ENCODE results near the gene CUBN. TPM values are rescaled to one million over a fixed set of nuclear protein-coding genes. Genes with fewer than 3 reads are reported as not detected.

Gene CUBN
- total and polyA plus RNA-seq, 2 of the 13 experiments (the other 11 are each of a cell fraction or from before 2014, with no cell fraction given): 0.27 to 0.32 TPM

DNA sequence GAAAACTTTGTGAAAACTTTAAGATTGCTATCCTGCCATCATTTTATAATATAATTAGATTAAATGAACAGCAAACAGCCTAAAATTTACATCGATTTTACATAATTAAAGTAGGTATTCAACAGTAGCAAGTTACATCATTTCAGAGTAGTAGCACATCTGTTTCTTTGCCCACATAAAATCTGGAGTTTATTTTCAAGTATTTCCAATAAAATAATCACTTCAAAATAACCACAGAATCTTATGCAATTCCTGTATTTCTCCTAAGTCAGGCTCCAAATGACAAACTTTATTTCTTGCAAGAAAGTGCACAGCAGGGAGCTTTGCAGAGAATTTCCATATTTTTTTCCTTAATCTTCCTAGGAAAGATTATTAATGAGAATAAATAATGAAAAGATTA is 82.6 kb downstream of the CUBN start:
- Histone ChIP-seq H3K79me2 (ENCODE audit: insufficient read depth, low read length) (no peaks in the 10 kb centered on the region), H3K9ac (ENCODE audit: insufficient read depth, low read depth, low read length) (no peak overlapping the region), H3K27ac (ENCODE audit: extremely low read length, insufficient read depth, low read length) (no peak overlapping the region), H2AFZ (ENCODE audit: low read length) (no peak overlapping the region), H3K4me3 (replicated peaks in 1 of 3; ENCODE audit: insufficient read depth in 1 of 3, low read depth in 2 of 3, low read length in 3 of 3) (no peak overlapping the region), H3K4me2 (ENCODE audit: low read depth, low read length) (no peak overlapping the region), H3K36me3 (replicated peaks in 1 of 2; ENCODE audit: control insufficient read depth in 1 of 2, insufficient read depth in 2 of 2, low read length in 2 of 2) (no peaks in the 10 kb centered on the region), H3K4me1 (ENCODE audit: insufficient read depth, low read length) (no peaks in the 10 kb centered on the region), H4K20me1 (ENCODE audit: insufficient read depth, low read length) (no peaks in the 10 kb centered on the region), H3K9me3 (ENCODE audit: low read length) (no peaks in the 10 kb centered on the region), H3K27me3 (ENCODE audit: control insufficient read depth in 1 of 2, insufficient read depth in 2 of 2, low read length in 2 of 2) (no peaks in the 10 kb centered on the region)
- WGBS (ENCODE audit: low lambda C conversion rate): 6% methylated on average over 1 of the region's 1 CpG
- in situ Hi-C loops (cut with HindIII; ENCODE audit: extremely low pct_ligation_motif_present, low pct_unique_long_range_greater_than_20kb) (no loop called here), intact Hi-C loops (cut with micrococcal nuclease; ENCODE audit: unreplicated experiment) (no loop called here)
- ChIA-PET POLR2A (no interaction called here), CTCF (ENCODE audit: low intra/inter-chr PET ratio, low total read pairs) (no interaction called here)
- ATAC-seq: no peak
- no TSS peak for BruUV-seq (replicated peaks)
- FAIRE-seq: no peak
- TF ChIP-seq ZNF790 (CRISPR knock-in tag; IDR thresholded peaks at IDR 0.05; ENCODE audit: borderline replicate concordance) (no peak), HCFC1 (IDR thresholded peaks at IDR 0.05; ENCODE audit: low read depth, low read length) (no peak), MZF1 (CRISPR knock-in tag; IDR thresholded peaks at IDR 0.05; ENCODE audit: borderline replicate concordance) (no peak), MATR3 (CRISPR knock-in tag; IDR thresholded peaks at IDR 0.05) (no peak), ZNF10 (CRISPR knock-in tag; IDR thresholded peaks at IDR 0.05; ENCODE audit: borderline replicate concordance, low read depth) (no peak), IKZF4 (CRISPR knock-in tag; IDR thresholded peaks at IDR 0.05; ENCODE audit: borderline replicate concordance, low read depth, not compliant biosample characterization) (no peak), MXD4 (CRISPR knock-in tag; IDR thresholded peaks at IDR 0.05) (no peak), ZNF180 (CRISPR knock-in tag; IDR thresholded peaks at IDR 0.05; ENCODE audit: borderline replicate concordance, low read depth) (no peak), ZFP41 (CRISPR knock-in tag; IDR thresholded peaks at IDR 0.05; ENCODE audit: borderline replicate concordance) (no peak), ZNF101 (CRISPR knock-in tag; IDR thresholded peaks at IDR 0.05; ENCODE audit: borderline replicate concordance, low read depth) (no peak), NFRKB (IDR thresholded peaks at IDR 0.05) (no peak), ZNF446 (CRISPR knock-in tag; IDR thresholded peaks at IDR 0.05) (no peak), MYNN (CRISPR knock-in tag; IDR thresholded peaks at IDR 0.05; ENCODE audit: low read depth) (no peak)
- TF ChIP-seq, protein P1, sequence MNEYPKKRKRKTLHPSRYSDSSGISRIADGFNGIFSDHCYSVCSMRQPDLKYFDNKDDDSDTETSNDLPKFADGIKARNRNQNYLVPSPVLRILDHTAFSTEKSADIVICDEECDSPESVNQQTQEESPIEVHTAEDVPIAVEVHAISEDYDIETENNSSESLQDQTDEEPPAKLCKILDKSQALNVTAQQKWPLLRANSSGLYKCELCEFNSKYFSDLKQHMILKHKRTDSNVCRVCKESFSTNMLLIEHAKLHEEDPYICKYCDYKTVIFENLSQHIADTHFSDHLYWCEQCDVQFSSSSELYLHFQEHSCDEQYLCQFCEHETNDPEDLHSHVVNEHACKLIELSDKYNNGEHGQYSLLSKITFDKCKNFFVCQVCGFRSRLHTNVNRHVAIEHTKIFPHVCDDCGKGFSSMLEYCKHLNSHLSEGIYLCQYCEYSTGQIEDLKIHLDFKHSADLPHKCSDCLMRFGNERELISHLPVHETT (CRISPR knock-in tag; conservative IDR thresholded peaks at IDR 0.05): no peak
- TF ChIP-seq, protein P2, sequence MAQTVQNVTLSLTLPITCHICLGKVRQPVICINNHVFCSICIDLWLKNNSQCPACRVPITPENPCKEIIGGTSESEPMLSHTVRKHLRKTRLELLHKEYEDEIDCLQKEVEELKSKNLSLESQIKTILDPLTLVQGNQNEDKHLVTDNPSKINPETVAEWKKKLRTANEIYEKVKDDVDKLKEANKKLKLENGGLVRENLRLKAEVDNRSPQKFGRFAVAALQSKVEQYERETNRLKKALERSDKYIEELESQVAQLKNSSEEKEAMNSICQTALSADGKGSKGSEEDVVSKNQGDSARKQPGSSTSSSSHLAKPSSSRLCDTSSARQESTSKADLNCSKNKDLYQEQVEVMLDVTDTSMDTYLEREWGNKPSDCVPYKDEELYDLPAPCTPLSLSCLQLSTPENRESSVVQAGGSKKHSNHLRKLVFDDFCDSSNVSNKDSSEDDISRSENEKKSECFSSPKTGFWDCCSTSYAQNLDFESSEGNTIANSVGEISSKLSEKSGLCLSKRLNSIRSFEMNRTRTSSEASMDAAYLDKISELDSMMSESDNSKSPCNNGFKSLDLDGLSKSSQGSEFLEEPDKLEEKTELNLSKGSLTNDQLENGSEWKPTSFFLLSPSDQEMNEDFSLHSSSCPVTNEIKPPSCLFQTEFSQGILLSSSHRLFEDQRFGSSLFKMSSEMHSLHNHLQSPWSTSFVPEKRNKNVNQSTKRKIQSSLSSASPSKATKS (CRISPR knock-in tag; IDR thresholded peaks at IDR 0.05): no peak
- TF ChIP-seq, protein P3, sequence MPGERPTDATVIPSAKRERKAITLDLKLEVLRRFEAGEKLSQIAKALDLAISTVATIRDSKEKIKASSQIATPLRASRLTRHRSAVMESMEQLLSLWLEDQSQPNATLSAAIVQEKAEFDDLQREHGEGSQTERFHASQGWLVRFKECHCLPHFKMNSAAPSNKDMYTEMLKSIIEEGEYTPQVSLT (CRISPR knock-in tag; IDR thresholded peaks at IDR 0.05; ENCODE audit: borderline replicate concordance, low read depth): no peak
- TF ChIP-seq, protein P4, sequence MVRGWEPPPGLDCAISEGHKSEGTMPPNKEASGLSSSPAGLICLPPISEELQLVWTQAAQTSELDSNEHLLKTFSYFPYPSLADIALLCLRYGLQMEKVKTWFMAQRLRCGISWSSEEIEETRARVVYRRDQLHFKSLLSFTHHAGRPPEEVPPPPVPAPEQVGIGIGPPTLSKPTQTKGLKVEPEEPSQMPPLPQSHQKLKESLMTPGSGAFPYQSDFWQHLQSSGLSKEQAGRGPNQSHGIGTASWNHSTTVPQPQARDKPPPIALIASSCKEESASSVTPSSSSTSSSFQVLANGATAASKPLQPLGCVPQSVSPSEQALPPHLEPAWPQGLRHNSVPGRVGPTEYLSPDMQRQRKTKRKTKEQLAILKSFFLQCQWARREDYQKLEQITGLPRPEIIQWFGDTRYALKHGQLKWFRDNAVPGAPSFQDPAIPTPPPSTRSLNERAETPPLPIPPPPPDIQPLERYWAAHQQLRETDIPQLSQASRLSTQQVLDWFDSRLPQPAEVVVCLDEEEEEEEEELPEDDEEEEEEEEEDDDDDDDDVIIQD (CRISPR knock-in tag; IDR thresholded peaks at IDR 0.05; ENCODE audit: low read depth): no peak
- no peak for DNase-seq (ENCODE audit: low spot score)
